OCI-LY1 (cell line): ENCODE measurements around the gene ARHGDIA.

Experiments
- H2AFZ ChIP-seq: fragments of 200-600 bp; sonication (generic), shearing (Covaris generic); 2 replicates; pipeline ENCODE4 v1.6.0; 2014; ENCODE audit warnings: antibody characterized with exemption, mild to moderate bottlenecking, low read length
- H3F3A ChIP-seq: fragments of 200-600 bp; sonication (generic), shearing (Covaris generic); 2 replicates; pipeline ENCODE4 v1.6.0; 2014; ENCODE audit warnings: mild to moderate bottlenecking, antibody characterized with exemption, low read length, moderate library complexity; ENCODE audit not compliant: insufficient read depth
- H3K27ac ChIP-seq: fragments of 200-600 bp; sonication (generic); 2 replicates; pipeline ENCODE4 v1.5.1; 2014; ENCODE audit warnings: low read length, mixed run types, mild to moderate bottlenecking, low read depth; ENCODE audit not compliant: poor library complexity, severe bottlenecking
- H3K27me3 ChIP-seq: fragments of 200-600 bp; sonication (generic); 2 replicates; pipeline ENCODE4 v1.6.0; 2014; ENCODE audit warnings: antibody characterized with exemption, mild to moderate bottlenecking, low read length, moderate library complexity; ENCODE audit not compliant: insufficient read depth
- H3K36me3 ChIP-seq: fragments of 200-600 bp; sonication (generic); 2 replicates; pipeline ENCODE4 v1.6.1; 2014; ENCODE audit warnings: mild to moderate bottlenecking, antibody characterized with exemption, low read length, moderate library complexity, mixed read lengths; ENCODE audit not compliant: insufficient read depth
- H3K4me1 ChIP-seq: fragments of 200-600 bp; sonication (generic); 2 replicates; pipeline ENCODE4 v1.5.1; 2014; ENCODE audit warnings: mild to moderate bottlenecking, low read length, moderate library complexity; ENCODE audit not compliant: insufficient read depth, severe bottlenecking
- H3K4me2 ChIP-seq: fragments of 200-600 bp; sonication (generic), shearing (Covaris generic); 2 replicates; pipeline ENCODE4 v1.6.1; 2014; ENCODE audit warnings: low read length
- H3K4me3 ChIP-seq: fragments of 200-600 bp; sonication (generic); 2 replicates; pipeline ENCODE4 v1.5.1; 2014; ENCODE audit warnings: low read length, low read depth, mild to moderate bottlenecking, mixed read lengths; ENCODE audit not compliant: poor library complexity, severe bottlenecking
- H3K79me2 ChIP-seq: fragments of 200-600 bp; shearing (Covaris generic); 2 replicates; pipeline ENCODE4 v1.6.1; 2016; ENCODE audit warnings: mixed run types, low read length, mixed read lengths; ENCODE audit not compliant: insufficient read depth
- H3K9ac ChIP-seq: fragments of 200-600 bp; sonication (generic), shearing (Covaris generic); 2 replicates; pipeline ENCODE4 v1.6.1; 2014; ENCODE audit warnings: mild to moderate bottlenecking, low read length, mixed read lengths
- H3K9me2 ChIP-seq: fragments of 200-600 bp; sonication (generic), shearing (Covaris generic); 2 replicates; pipeline ENCODE4 v1.6.1; 2014; ENCODE audit warnings: low read depth, mild to moderate bottlenecking, low read length, mixed read lengths
- H3K9me3 ChIP-seq: fragments of 200-600 bp; shearing (Covaris generic); 2 replicates; pipeline ENCODE4 v1.6.1; 2014; ENCODE audit warnings: low read length, mixed read lengths
- H4K20me1 ChIP-seq: fragments of 200-600 bp; sonication (generic), shearing (Covaris generic); 2 replicates; pipeline ENCODE4 v1.6.0; 2016; ENCODE audit warnings: mild to moderate bottlenecking, low read length; ENCODE audit not compliant: insufficient read depth
- EZH2 ChIP-seq: fragments of 200-600 bp; sonication (generic), shearing (Covaris generic); IDR thresholded peaks from 2 replicates; pipeline ENCODE4 v1.8.0; 2017; ENCODE audit warnings: borderline replicate concordance, mixed run types, mild to moderate bottlenecking, antibody characterized with exemption, low read length, moderate library complexity, mixed read lengths
- TF ChIP-seq, protein P1 (sequence below): fragments of 200-600 bp; sonication (generic), shearing (Covaris generic); IDR thresholded peaks from 2 replicates; pipeline ENCODE4 v1.5.1; 2017; ENCODE audit warnings: mild to moderate bottlenecking, antibody characterized with exemption, low read length, moderate library complexity, mixed read lengths

The ARHGDIA gene

GRCh38 chr17:81844887-81845286, 26.2 kb downstream of the ARHGDIA start:
- H3K9me3 ChIP-seq, result no peaks in the 10 kb centered on the region
- no peaks in the 10 kb centered on the region for H3K79me2 ChIP-seq
- H3K4me1 ChIP-seq, result no peaks in the 10 kb centered on the region
- H3K27ac ChIP-seq, result no peak overlapping the region
- H3K4me3 ChIP-seq, result no peak overlapping the region
- peaks cover 60% of the 10 kb centered on the region for H3K36me3 ChIP-seq
- no peak overlapping the region for H3K9ac ChIP-seq
- H3K4me2 ChIP-seq, result no peak overlapping the region
- no peaks in the 10 kb centered on the region for H3K9me2 ChIP-seq
- no peak for TF ChIP-seq EZH2
- TF ChIP-seq, protein P1, sequence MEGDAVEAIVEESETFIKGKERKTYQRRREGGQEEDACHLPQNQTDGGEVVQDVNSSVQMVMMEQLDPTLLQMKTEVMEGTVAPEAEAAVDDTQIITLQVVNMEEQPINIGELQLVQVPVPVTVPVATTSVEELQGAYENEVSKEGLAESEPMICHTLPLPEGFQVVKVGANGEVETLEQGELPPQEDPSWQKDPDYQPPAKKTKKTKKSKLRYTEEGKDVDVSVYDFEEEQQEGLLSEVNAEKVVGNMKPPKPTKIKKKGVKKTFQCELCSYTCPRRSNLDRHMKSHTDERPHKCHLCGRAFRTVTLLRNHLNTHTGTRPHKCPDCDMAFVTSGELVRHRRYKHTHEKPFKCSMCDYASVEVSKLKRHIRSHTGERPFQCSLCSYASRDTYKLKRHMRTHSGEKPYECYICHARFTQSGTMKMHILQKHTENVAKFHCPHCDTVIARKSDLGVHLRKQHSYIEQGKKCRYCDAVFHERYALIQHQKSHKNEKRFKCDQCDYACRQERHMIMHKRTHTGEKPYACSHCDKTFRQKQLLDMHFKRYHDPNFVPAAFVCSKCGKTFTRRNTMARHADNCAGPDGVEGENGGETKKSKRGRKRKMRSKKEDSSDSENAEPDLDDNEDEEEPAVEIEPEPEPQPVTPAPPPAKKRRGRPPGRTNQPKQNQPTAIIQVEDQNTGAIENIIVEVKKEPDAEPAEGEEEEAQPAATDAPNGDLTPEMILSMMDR, result no peak
- H3F3A ChIP-seq, result no peaks in the 10 kb centered on the region
- no peaks in the 10 kb centered on the region for H3K27me3 ChIP-seq
- no peaks in the 10 kb centered on the region for H4K20me1 ChIP-seq
- H2AFZ ChIP-seq, result no peak overlapping the region

- Histone ChIP-seq H3K27ac (no peak overlapping the region), H3K4me3 (no peak overlapping the region), H3K79me2 (no peaks in the 10 kb centered on the region), H3K27me3 (no peaks in the 10 kb centered on the region), H3K4me2 (no peak overlapping the region), H4K20me1 (no peaks in the 10 kb centered on the region), H3K4me1 (no peaks in the 10 kb centered on the region), H3K9ac (no peak overlapping the region), H2AFZ (no peak overlapping the region), H3K9me2 (no peaks in the 10 kb centered on the region), H3K9me3 (no peaks in the 10 kb centered on the region), H3F3A (no peaks in the 10 kb centered on the region), H3K36me3 (peaks cover 60% of the 10 kb centered on the region)
- TF ChIP-seq EZH2, result no peak
- TF ChIP-seq, protein P1, result no peak
Measured at GRCh38 chr17:81844327-81844851, 26.7 kb downstream of the ARHGDIA start.

- Histone ChIP-seq H3F3A (no peaks in the 10 kb centered on the region), H2AFZ (no peak overlapping the region), H3K79me2 (no peaks in the 10 kb centered on the region), H3K9me3 (no peaks in the 10 kb centered on the region), H3K4me1 (no peaks in the 10 kb centered on the region), H3K9me2 (no peaks in the 10 kb centered on the region), H3K4me3 (no peak overlapping the region), H4K20me1 (no peaks in the 10 kb centered on the region), H3K4me2 (no peak overlapping the region), H3K36me3 (peaks cover 60% of the 10 kb centered on the region), H3K9ac (no peak overlapping the region), H3K27ac (no peak overlapping the region), H3K27me3 (no peaks in the 10 kb centered on the region)
- TF ChIP-seq EZH2, result no peak
Measured at GRCh38 chr17:81843713-81844326, 27.3 kb downstream of the ARHGDIA start.
